HAP-1 (cell line): ENCODE results near the gene ELL2.

Experiments used
- DNase-seq, 2 experiments: peaks; one replicate each; pipeline ENCODE4 v3.0.0-alpha.2; 2016 to 2020; ENCODE audit warnings: low spot score in 2 of 2
- H3K27me3 ChIP-seq: fragments of 250-450 bp; sonication (Bioruptor Pico); 2 replicates; pipeline ENCODE4 v1.5.1; 2020; ENCODE audit warnings: low read depth, mild to moderate bottlenecking, moderate library complexity
- H3K36me3 ChIP-seq: fragments of 250-450 bp; sonication (Bioruptor Pico); replicated peaks from 2 replicates; pipeline ENCODE4 v1.5.1; 2020; ENCODE audit warnings: mild to moderate bottlenecking
- H3K4me1 ChIP-seq: fragments of 250-450 bp; sonication (Bioruptor Pico); 2 replicates; pipeline ENCODE4 v1.5.1; 2020; ENCODE audit warnings: mild to moderate bottlenecking
- H3K4me3 ChIP-seq: fragments of 250-450 bp; sonication (Bioruptor Pico); 2 replicates; pipeline ENCODE4 v1.5.1; 2020; ENCODE audit warnings: mild to moderate bottlenecking, moderate library complexity
- H3K9me3 ChIP-seq: fragments of 250-450 bp; sonication (Bioruptor Pico); 2 replicates; pipeline ENCODE4 v1.5.1; 2020; ENCODE audit warnings: mild to moderate bottlenecking, moderate library complexity
- in situ Hi-C: fragments of 300-500 bp; cut with MboI; formaldehyde crosslinking; loops from 3 replicates; pipeline ENCODE4 v1.14.3; 2020; ENCODE audit warnings: low sequenced_read_pairs, inconsistent platforms, mixed read lengths

Gene ELL2

DNA sequence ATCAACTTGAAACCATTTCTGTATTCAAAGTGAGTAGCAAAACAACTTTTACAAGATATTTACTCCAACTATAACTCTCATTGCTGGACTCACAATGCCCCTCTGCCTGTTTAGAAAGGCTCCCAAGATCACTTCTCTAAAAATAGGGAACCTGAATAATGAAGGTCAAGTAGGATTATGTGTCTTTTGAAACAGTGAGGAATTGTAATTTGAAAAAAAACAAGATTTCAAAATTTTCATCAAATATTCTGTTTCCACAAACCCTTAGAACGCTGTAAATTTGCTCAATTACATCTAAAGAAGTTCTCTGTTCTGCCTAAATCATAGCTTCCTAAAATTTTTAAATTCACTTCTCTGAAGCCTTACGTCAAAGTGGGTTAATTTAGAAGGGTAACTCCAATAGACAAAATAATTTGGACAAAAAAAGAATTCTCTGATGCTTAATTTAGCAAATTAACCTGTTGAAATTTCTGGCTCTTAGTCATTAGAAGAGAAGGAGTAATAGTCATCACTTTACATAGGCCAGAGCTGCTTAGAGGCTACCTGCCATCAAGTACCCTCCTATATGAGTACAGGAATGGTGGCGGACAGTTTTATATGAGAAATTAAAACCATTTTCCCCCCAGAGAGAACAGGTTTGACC lies 4.0 kb downstream of the ELL2 start:
- no peak for DNase-seq

GRCh38 chr5:95956900-95957293 lies 4.8 kb downstream of the ELL2 start:
- no peak for DNase-seq
- peaks cover 26% of the 10 kb centered on the region for H3K4me1 ChIP-seq
- H3K27me3 ChIP-seq: no peaks in the 10 kb centered on the region
- no peaks in the 10 kb centered on the region for H3K9me3 ChIP-seq
- in situ Hi-C loops: no loop called here
- H3K4me3 ChIP-seq: no peak overlapping the region
- H3K36me3 ChIP-seq: no peaks in the 10 kb centered on the region

More for the DNA sequence above, 4.0 kb downstream of the ELL2 start:
- peaks cover 26% of the 10 kb centered on the region for H3K4me1 ChIP-seq
- H3K36me3 ChIP-seq: no peaks in the 10 kb centered on the region
- in situ Hi-C loops: no loop called here
- H3K27me3 ChIP-seq: no peaks in the 10 kb centered on the region
- no peak overlapping the region for H3K4me3 ChIP-seq
- H3K9me3 ChIP-seq: no peaks in the 10 kb centered on the region

- Histone ChIP-seq H3K4me1 (peaks cover 26% of the 10 kb centered on the region), H3K4me3 (no peak overlapping the region), H3K27me3 (no peaks in the 10 kb centered on the region), H3K9me3 (no peaks in the 10 kb centered on the region), H3K36me3 (no peaks in the 10 kb centered on the region)
- DNase-seq: no peak
- in situ Hi-C loops: no loop called here
Measured at GRCh38 chr5:95956021-95956899, 5.4 kb downstream of the ELL2 start.

GRCh38 chr5:95954716-95955115 lies 6.9 kb downstream of the ELL2 start:
- Histone ChIP-seq H3K27me3 (no peaks in the 10 kb centered on the region), H3K9me3 (no peaks in the 10 kb centered on the region), H3K36me3 (no peaks in the 10 kb centered on the region), H3K4me3 (no peak overlapping the region), H3K4me1 (peaks cover 24% of the 10 kb centered on the region)
- DNase-seq: no peak
- in situ Hi-C loops: no loop called here

DNA sequence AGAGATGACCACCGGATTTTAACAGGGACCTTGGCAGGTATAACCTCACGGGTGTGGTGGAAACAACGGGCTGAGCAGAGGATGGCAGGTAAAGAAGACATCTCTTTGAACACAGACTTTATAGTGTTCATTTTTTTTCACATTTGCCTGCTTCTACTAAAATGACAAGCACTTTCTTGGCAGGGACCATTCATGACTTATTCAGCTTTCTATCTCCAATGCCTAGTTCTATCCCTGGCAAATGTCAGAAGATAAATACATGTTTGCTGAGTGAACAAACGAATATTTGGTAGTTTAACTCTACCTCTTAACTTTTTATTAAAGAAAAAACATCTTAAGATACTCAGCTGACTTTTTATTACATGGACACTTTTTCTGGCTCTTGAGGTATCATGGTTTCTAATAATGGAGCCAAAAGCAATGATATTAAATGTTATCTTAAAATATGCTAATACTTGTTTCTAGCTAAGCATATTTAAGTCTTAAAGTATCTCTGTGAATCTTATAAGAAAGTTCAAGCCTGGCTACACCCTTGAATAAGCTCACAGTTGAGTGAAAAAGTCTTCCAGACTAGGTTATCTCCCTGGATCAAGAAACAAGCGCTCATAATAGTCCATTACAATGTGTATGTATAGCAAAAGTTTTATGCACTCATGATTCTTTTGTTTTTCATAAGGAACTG lies 8.5 kb downstream of the ELL2 start:
- DNase-seq: no peak
- H3K4me3 ChIP-seq: no peak overlapping the region
- in situ Hi-C loops: no loop called here
- no peaks in the 10 kb centered on the region for H3K9me3 ChIP-seq
- no peaks in the 10 kb centered on the region for H3K27me3 ChIP-seq
- H3K36me3 ChIP-seq: no peaks in the 10 kb centered on the region
- peaks cover 9% of the 10 kb centered on the region for H3K4me1 ChIP-seq

GRCh38 chr5:95951916-95952315 lies 9.7 kb downstream of the ELL2 start:
- H3K4me1 ChIP-seq: peaks cover under 1% of the 10 kb centered on the region
- no peaks in the 10 kb centered on the region for H3K36me3 ChIP-seq
- in situ Hi-C loops: no loop called here
- no peak overlapping the region for H3K4me3 ChIP-seq
- no peaks in the 10 kb centered on the region for H3K9me3 ChIP-seq
- no peaks in the 10 kb centered on the region for H3K27me3 ChIP-seq
- DNase-seq: no peak

- no peaks in the 10 kb centered on the region for H3K9me3 ChIP-seq
- no peak overlapping the region for H3K4me3 ChIP-seq
- no peaks in the 10 kb centered on the region for H3K4me1 ChIP-seq
- DNase-seq: no peak
- in situ Hi-C loops: no loop called here
- no peaks in the 10 kb centered on the region for H3K27me3 ChIP-seq
- H3K36me3 ChIP-seq: no peaks in the 10 kb centered on the region
Measured at GRCh38 chr5:95949810-95950209, 11.8 kb downstream of the ELL2 start.

- no peak overlapping the region for H3K4me3 ChIP-seq
- no peaks in the 10 kb centered on the region for H3K27me3 ChIP-seq
- no peak for DNase-seq
- H3K4me1 ChIP-seq: no peaks in the 10 kb centered on the region
- no peaks in the 10 kb centered on the region for H3K9me3 ChIP-seq
- H3K36me3 ChIP-seq: no peaks in the 10 kb centered on the region
- in situ Hi-C loops: no loop called here
Measured at GRCh38 chr5:95948631-95949030, 13.0 kb downstream of the ELL2 start.

GRCh38 chr5:95946451-95946850 lies 15.2 kb downstream of the ELL2 start:
- Histone ChIP-seq H3K27me3 (no peaks in the 10 kb centered on the region), H3K4me1 (peaks cover 5% of the 10 kb centered on the region; the same call in 1 of the 2 replicates), H3K9me3 (no peaks in the 10 kb centered on the region), H3K36me3 (no peaks in the 10 kb centered on the region), H3K4me3 (no peak overlapping the region)
- DNase-seq: no peak
- in situ Hi-C loops: no loop called here

DNA sequence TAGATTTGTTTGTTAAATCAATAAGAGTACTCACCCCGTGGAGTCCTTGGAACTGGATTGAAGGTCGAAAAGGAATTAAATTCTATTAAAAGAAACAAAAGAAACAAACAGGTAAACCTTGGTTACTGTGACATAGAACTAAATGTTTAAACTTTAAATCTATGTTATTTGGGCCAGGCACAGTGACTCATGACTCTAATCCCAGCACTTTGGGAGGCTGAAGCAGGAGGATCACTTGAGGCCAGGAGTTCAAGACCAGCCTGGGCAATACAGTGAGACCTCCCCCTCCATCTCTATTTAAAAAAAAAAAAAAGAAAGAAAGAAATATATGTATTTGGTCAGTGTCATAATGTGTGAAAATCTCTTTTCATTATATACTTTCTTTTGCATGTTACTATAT lies 18.7 kb downstream of the ELL2 start:
- no peak overlapping the region for H3K4me3 ChIP-seq
- in situ Hi-C loops: no loop called here
- H3K4me1 ChIP-seq: peaks cover 11% of the 10 kb centered on the region
- H3K27me3 ChIP-seq: no peaks in the 10 kb centered on the region
- no peak for DNase-seq
- H3K9me3 ChIP-seq: no peaks in the 10 kb centered on the region
- no peaks in the 10 kb centered on the region for H3K36me3 ChIP-seq

- in situ Hi-C loops: no loop called here
- Histone ChIP-seq H3K36me3 (no peaks in the 10 kb centered on the region), H3K9me3 (no peaks in the 10 kb centered on the region), H3K4me3 (no peak overlapping the region), H3K4me1 (peaks cover 11% of the 10 kb centered on the region), H3K27me3 (no peaks in the 10 kb centered on the region)
- DNase-seq: no peak
Measured at GRCh38 chr5:95942414-95942813, 19.2 kb downstream of the ELL2 start.

DNA sequence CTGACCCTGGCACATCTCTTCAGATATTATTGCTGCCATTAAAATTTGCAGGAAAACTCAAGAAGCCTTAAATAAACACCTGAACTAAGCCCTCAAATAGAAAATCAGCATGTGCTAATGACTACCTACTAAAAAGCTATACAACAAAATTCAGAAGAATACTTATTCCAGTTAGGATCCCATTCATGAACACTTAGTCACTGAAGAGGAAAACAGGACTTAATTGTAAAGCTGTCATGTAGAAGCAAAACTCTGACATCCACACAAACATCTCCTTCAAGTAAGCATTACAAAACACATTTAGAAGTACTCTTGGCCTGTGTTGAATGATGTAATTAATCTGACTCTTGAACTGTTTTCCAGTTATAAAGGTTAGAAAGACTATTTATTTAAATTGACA lies 19.9 kb downstream of the ELL2 start:
- in situ Hi-C loops: no loop called here
- no peaks in the 10 kb centered on the region for H3K9me3 ChIP-seq
- H3K36me3 ChIP-seq: no peaks in the 10 kb centered on the region
- no peak overlapping the region for H3K4me3 ChIP-seq
- no peaks in the 10 kb centered on the region for H3K27me3 ChIP-seq
- H3K4me1 ChIP-seq: peaks cover 11% of the 10 kb centered on the region
- no peak for DNase-seq

GRCh38 chr5:95940758-95941682 lies 20.6 kb downstream of the ELL2 start:
- Histone ChIP-seq H3K36me3 (no peaks in the 10 kb centered on the region), H3K27me3 (no peaks in the 10 kb centered on the region), H3K4me3 (no peak overlapping the region), H3K4me1 (peaks cover 11% of the 10 kb centered on the region), H3K9me3 (no peaks in the 10 kb centered on the region)
- DNase-seq: peak in 1 of 2 experiments; percentile 9
- in situ Hi-C loops: no loop called here
